Thoracic aorta (tissue), 2 donors: ENCODE data around the gene OVCA2. TPM values are rescaled to one million over a fixed set of nuclear protein-coding genes. Genes with fewer than 3 reads are reported as not detected.
A peak's percentile ranks its signal among the peaks of the same experiment; 100 is the strongest.
"Not testable (repeated sequence)": the region's sequence is repeated elsewhere in the genome, so short reads cannot be mapped to it uniquely, and the experiment has no call there.

ENCODE experiments used
- ATAC-seq: fragments of 150-250 bp; one replicate; pipeline ENCODE4 v1.8.0; 2017; ENCODE audit warnings: low read depth; ENCODE audit not compliant: insufficient number of reproducible peaks, low FRiP score
- DNase-seq: peaks from one replicate; pipeline ENCODE4 v3.0.0-alpha.2; 2020; ENCODE audit warnings: low spot score
- H3K27ac ChIP-seq, 2 donors: fragments of 200-600 bp; sonication (generic); 1 replicate in 1 of 2; 2 replicates in 1 of 2; pipeline ENCODE4 v1.5.1; 2016; ENCODE audit warnings: mild to moderate bottlenecking in 2 of 2, moderate library complexity in 2 of 2
- H3K27me3 ChIP-seq: fragments of 200-600 bp; sonication (generic); replicated peaks from 2 replicates; pipeline ENCODE4 v1.6.0; 2016; ENCODE audit warnings: mild to moderate bottlenecking; ENCODE audit not compliant: insufficient read depth
- H3K36me3 ChIP-seq: fragments of 200-600 bp; sonication (generic); one replicate; pipeline ENCODE4 v1.5.1; 2016
- H3K4me1 ChIP-seq, 2 donors: fragments of 200-600 bp; sonication (generic); 1 replicate in 1 of 2; 2 replicates in 1 of 2; pipeline versions ENCODE4 v1.5.1 to v1.6.0; 2016; ENCODE audit warnings: low read depth in 2 of 2, mild to moderate bottlenecking in 1 of 2; ENCODE audit not compliant: control insufficient read depth in 1 of 2
- H3K4me3 ChIP-seq: fragments of 200-600 bp; sonication (generic); 2 replicates; pipeline ENCODE4 v1.5.1; 2016; ENCODE audit warnings: mild to moderate bottlenecking
- H3K9me3 ChIP-seq: fragments of 200-600 bp; sonication (generic); 2 replicates; pipeline ENCODE4 v1.5.1; 2016
- CTCF ChIP-seq: fragments of 200-600 bp; sonication (generic); IDR thresholded peaks from one replicate; pipeline ENCODE4 v1.5.1; 2019; ENCODE audit warnings: antibody characterized with exemption
- total RNA-seq, 2 donors: library from RNA; depleted of rRNA; stranded (reverse); fragments of >200 nt; gene quantifications; one replicate each; pipeline versions ENCODE4 v1.1.0 to v1.2.3, GENCODE V29; 2016

OVCA2 gene
- total RNA-seq, 2 donors from 2014 or later, result 44.1 to 46.6 TPM

GRCh38 chr17:2011411-2012371, 30.1 kb upstream of the OVCA2 start:
- DNase-seq, result no peak
- no peak for TF ChIP-seq CTCF

GRCh38 chr17:2012499-2012898, 29.3 kb upstream of the OVCA2 start:
- Histone ChIP-seq H3K9me3 (no peaks in the 10 kb centered on the region), H3K4me1 (peaks cover 34 to 53% of the 10 kb centered on the region in 2 donors), H3K27me3 (no peaks in the 10 kb centered on the region), H3K4me3 (peak overlapping the region; percentile 36), H3K27ac (peak overlapping the region; percentile 77 to 80), H3K36me3 (no peaks in the 10 kb centered on the region)
- TF ChIP-seq CTCF, result no peak
- DNase-seq (no peak), ATAC-seq (no peak)

More at GRCh38 chr17:2011411-2012371, 30.1 kb upstream of the OVCA2 start:
- Histone ChIP-seq H3K4me3 (peak overlapping the region; percentile 36), H3K9me3 (no peaks in the 10 kb centered on the region), H3K4me1 (peaks cover 34 to 53% of the 10 kb centered on the region in 2 donors), H3K27me3 (no peaks in the 10 kb centered on the region), H3K27ac (peak overlapping the region; percentile 77 to 80), H3K36me3 (no peaks in the 10 kb centered on the region)
- peak; percentile 37 for ATAC-seq

GRCh38 chr17:2013220-2013993, 28.4 kb upstream of the OVCA2 start:
- not testable (repeated sequence) for H3K4me3 ChIP-seq, H3K27me3 ChIP-seq, ATAC-seq, H3K9me3 ChIP-seq, DNase-seq, H3K36me3 ChIP-seq
- peak overlapping the region; percentile 77 to 80 for H3K27ac ChIP-seq
- H3K4me1 ChIP-seq, result peaks cover 34 to 53% of the 10 kb centered on the region in 2 donors

- Histone ChIP-seq H3K36me3 (no peaks in the 10 kb centered on the region), H3K27ac (peak overlapping the region; percentile 15 to 77), H3K4me1 (peaks cover 34 to 53% of the 10 kb centered on the region in 2 donors), H3K27me3 (no peaks in the 10 kb centered on the region), H3K9me3 (no peaks in the 10 kb centered on the region), H3K4me3 (no peak overlapping the region)
- ATAC-seq (peak; percentile 68), DNase-seq (no peak)
- no peak for TF ChIP-seq CTCF
Observed at GRCh38 chr17:2013994-2014317, 27.9 kb upstream of the OVCA2 start.

GRCh38 chr17:2015314-2015713, 26.5 kb upstream of the OVCA2 start:
- no peak for DNase-seq
- H3K36me3 ChIP-seq, result no peaks in the 10 kb centered on the region
- TF ChIP-seq CTCF, result no peak
- peaks cover 34 to 53% of the 10 kb centered on the region in 2 donors for H3K4me1 ChIP-seq
- no peaks in the 10 kb centered on the region for H3K27me3 ChIP-seq
- H3K9me3 ChIP-seq, result no peaks in the 10 kb centered on the region
- H3K4me3 ChIP-seq, result no peak overlapping the region
- H3K27ac ChIP-seq, result no peak overlapping the region
- ATAC-seq, result no peak
